Effector memory CD4-positive, alpha-beta T cell (primary cell): Measurements from ENCODE around the gene FAM151A.
"Not testable (repeated sequence)": the region's sequence is repeated elsewhere in the genome, so short reads cannot be mapped to it uniquely, and the experiment has no call there.

ENCODE experiments used
- DNase-seq, 3 donors: peaks; one replicate each; pipeline ENCODE4 v3.0.0-alpha.2; 2020
- H3K27ac ChIP-seq: 2 replicates; pipeline ENCODE4 v1.7.0; 2013; ENCODE audit warnings: mild to moderate bottlenecking, low read length, moderate library complexity; ENCODE audit not compliant: insufficient read depth, poor library complexity, severe bottlenecking
- H3K27me3 ChIP-seq: replicated peaks from 2 replicates; pipeline ENCODE4 v1.7.0; 2013; ENCODE audit warnings: mild to moderate bottlenecking, low read length; ENCODE audit not compliant: insufficient read depth, control insufficient read depth, poor library complexity, severe bottlenecking
- H3K36me3 ChIP-seq: 2 replicates; pipeline ENCODE4 v1.7.0; 2013; ENCODE audit warnings: mild to moderate bottlenecking, low read length, moderate library complexity; ENCODE audit not compliant: control insufficient read depth, insufficient read depth
- H3K4me1 ChIP-seq: 2 replicates; pipeline ENCODE4 v1.7.0; 2013; ENCODE audit warnings: low read length, mild to moderate bottlenecking; ENCODE audit not compliant: control insufficient read depth, insufficient read depth, poor library complexity, severe bottlenecking
- H3K4me3 ChIP-seq: 2 replicates; pipeline ENCODE4 v1.7.0; 2013; ENCODE audit warnings: low read length, low read depth, mild to moderate bottlenecking; ENCODE audit not compliant: insufficient read depth, poor library complexity, severe bottlenecking
- H3K9me3 ChIP-seq: 2 replicates; pipeline ENCODE4 v1.7.0; 2013; ENCODE audit warnings: mild to moderate bottlenecking, low read length, moderate library complexity; ENCODE audit not compliant: control insufficient read depth

FAM151A gene

DNA sequence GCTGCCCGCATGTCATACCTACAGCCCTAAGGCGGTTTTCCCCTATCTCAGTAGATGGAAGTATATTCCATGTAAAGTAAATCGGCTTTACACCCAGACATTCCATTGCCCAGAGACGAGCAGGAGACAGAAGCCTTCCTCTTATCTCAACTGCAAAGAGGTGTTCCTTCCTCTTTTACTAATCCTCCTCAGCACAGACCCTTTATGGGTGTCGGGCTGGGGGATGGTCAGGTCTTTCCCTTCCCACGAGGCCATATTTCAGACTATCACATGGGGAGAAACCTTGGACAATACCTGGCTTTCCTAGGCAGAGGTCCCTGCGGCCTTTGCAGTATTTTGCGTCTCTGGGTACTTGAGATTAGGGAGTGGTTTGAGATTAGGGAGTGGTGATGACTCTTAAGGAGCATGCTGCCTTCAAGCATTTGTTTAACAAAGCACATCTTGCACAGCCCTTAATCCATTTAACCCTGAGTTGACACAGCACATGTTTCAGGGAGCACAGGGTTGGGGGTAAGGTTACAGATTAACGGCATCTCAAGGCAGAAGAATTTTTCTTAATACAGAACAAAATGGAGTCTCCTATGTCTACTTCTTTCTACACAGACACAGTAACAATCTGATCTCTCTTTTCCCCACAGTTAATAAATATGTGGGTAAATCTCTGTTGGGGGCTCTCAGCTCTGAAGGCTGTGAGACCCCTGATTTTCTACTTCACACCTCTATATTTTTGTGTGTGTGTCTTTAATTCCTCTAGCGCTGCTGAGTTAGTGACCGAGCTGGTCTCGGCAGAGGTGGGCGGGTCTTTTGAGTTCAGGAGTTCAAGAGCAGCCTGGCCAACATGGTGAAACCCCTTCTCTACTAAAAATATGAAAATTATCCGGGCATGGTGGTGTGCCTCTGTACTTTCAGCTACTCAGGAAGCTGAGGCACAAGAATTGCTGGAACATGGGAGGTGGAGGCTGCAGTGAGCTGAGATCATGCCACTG, 13.4 kb upstream of the FAM151A start:
- not testable (repeated sequence) for H3K4me3 ChIP-seq, H3K36me3 ChIP-seq, DNase-seq, H3K4me1 ChIP-seq, H3K27me3 ChIP-seq, H3K27ac ChIP-seq, H3K9me3 ChIP-seq

DNA sequence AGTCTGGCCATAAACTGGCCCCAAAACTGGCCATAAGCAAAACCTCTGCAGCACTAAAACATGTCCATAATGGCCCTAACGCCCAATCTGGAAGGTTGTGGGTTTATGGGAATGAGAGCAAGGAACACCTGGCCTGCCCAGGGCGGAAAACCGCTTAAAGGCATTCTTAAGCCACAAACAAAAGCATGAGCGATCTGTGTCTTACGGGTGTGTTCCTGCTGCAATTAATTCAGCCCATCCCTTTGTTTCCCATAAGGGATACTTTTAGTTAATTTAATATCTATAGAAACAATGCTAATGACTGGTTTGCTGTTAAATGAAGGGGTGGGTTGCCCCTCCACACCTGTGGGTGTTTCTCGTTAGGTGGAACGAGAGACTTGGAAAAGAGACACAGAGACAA, 12.5 kb upstream of the FAM151A start:
- not testable (repeated sequence) for H3K36me3 ChIP-seq, H3K4me1 ChIP-seq, H3K27ac ChIP-seq, H3K27me3 ChIP-seq, DNase-seq, H3K9me3 ChIP-seq, H3K4me3 ChIP-seq

DNA sequence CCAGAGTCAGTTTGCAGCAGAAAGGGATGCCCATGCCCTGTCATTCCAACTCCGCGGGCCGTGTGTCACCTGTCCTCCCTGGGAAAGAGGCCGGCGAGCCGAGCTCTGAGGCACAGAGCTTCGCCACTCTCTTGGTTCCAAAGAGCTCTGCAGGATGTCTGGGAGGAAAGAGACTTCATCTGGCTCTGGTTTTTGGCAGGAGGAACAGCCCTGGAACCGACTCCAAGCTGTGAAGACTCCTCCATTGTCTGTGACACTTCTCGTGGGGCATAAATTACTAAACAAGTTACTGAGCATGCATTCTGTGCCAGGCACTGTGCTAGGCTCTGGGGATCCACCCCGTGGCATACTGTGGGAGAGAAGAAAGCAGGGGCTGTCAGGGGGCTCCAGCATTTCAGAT, 3.9 kb upstream of the FAM151A start:
- Histone ChIP-seq H3K4me1 (no peaks in the 10 kb centered on the region), H3K27me3 (no peaks in the 10 kb centered on the region)
- no peak for DNase-seq

GRCh38 chr1:54624466-54625464, 1.4 kb upstream of the FAM151A start:
- no peak for DNase-seq
- Histone ChIP-seq H3K27me3 (no peaks in the 10 kb centered on the region), H3K4me1 (no peaks in the 10 kb centered on the region)

More for the DNA sequence above, 3.9 kb upstream of the FAM151A start:
- H3K9me3 ChIP-seq = no peaks in the 10 kb centered on the region
- H3K4me3 ChIP-seq = no peak overlapping the region
- H3K36me3 ChIP-seq = no peaks in the 10 kb centered on the region
- no peak overlapping the region for H3K27ac ChIP-seq

GRCh38 chr1:54619749-54620148, 3.6 kb downstream of the FAM151A start:
- H3K4me3 ChIP-seq = no peak overlapping the region
- no peaks in the 10 kb centered on the region for H3K4me1 ChIP-seq
- no peaks in the 10 kb centered on the region for H3K36me3 ChIP-seq
- H3K27ac ChIP-seq = no peak overlapping the region
- no peaks in the 10 kb centered on the region for H3K27me3 ChIP-seq
- no peak for DNase-seq
- H3K9me3 ChIP-seq = no peaks in the 10 kb centered on the region

More at GRCh38 chr1:54624466-54625464, 1.4 kb upstream of the FAM151A start:
- Histone ChIP-seq H3K9me3 (no peaks in the 10 kb centered on the region), H3K36me3 (no peaks in the 10 kb centered on the region), H3K27ac (no peak overlapping the region), H3K4me3 (no peak overlapping the region)

DNA sequence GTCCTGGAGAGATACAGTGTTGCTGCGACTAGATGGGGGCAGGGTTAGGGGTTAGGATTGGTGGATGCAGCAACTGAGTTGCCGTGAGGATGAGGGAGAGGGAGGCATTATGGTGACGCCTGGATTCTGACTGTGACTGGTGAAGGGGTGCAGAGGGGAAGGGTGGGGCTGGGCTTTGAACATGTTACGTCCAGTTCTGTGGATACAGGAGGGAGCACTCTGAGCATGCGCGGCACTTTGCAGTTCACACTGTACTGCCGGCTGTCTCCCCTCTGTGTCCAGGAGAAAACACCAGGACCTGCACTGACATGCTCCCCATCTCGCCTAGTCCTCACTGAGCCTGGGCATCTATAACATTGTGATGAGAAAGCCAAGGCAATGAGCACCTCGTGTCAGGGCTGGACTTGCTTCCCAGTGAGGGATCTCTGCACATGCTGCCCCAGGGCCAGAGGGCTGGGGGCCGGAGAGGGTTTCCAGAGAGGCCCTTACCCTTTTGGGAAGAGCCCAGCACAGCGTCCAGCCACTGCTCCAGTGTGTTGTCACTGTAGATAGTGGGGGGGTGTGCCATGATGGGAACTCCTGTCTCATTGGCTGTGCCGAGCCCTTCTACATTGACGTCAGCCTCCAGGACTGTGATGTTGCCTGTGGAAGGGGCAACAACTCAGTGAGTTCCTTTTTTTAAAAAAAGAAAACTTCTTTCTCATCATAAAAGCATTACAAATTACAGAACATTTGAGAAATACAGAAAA, 7.6 kb downstream of the FAM151A start:
- DNase-seq = no peak
- Histone ChIP-seq H3K4me3 (no peak overlapping the region), H3K27me3 (no peaks in the 10 kb centered on the region), H3K27ac (no peak overlapping the region), H3K4me1 (no peaks in the 10 kb centered on the region), H3K36me3 (no peaks in the 10 kb centered on the region), H3K9me3 (no peaks in the 10 kb centered on the region)

DNA sequence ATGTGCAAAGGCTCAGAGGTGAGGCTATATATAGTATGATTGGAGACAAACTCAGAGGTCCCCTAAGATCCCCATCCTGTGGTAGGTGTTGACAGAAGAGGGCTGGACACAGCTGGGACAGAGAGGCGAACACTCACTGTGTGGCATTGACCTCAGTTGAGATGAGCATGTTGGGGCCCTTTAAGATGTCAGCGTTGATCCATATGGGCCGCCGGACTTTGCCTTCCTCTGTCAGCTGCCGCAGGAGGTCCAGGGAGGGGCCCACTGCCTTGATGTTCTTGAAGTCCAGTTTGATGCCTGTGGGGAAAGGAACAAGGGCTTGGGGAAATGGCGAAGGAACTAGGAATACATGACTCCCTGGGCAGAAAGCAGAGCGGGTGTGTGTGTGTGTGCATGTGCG, 8.8 kb downstream of the FAM151A start:
- H3K4me1 ChIP-seq = no peaks in the 10 kb centered on the region
- no peaks in the 10 kb centered on the region for H3K9me3 ChIP-seq
- DNase-seq = no peak
- no peaks in the 10 kb centered on the region for H3K27me3 ChIP-seq
- no peak overlapping the region for H3K4me3 ChIP-seq
- H3K36me3 ChIP-seq = no peaks in the 10 kb centered on the region
- H3K27ac ChIP-seq = no peak overlapping the region

- no peaks in the 10 kb centered on the region for H3K36me3 ChIP-seq
- no peak overlapping the region for H3K27ac ChIP-seq
- H3K9me3 ChIP-seq = no peaks in the 10 kb centered on the region
- H3K4me1 ChIP-seq = no peaks in the 10 kb centered on the region
- H3K4me3 ChIP-seq = no peak overlapping the region
- H3K27me3 ChIP-seq = no peaks in the 10 kb centered on the region
- DNase-seq = no peak
Observed at GRCh38 chr1:54614024-54614423, 9.3 kb downstream of the FAM151A start.

GRCh38 chr1:54611621-54612020, 11.7 kb downstream of the FAM151A start:
- H3K9me3 ChIP-seq = no peaks in the 10 kb centered on the region
- H3K27ac ChIP-seq = no peak overlapping the region
- no peak overlapping the region for H3K4me3 ChIP-seq
- H3K36me3 ChIP-seq = no peaks in the 10 kb centered on the region
- DNase-seq = no peak
- H3K4me1 ChIP-seq = no peaks in the 10 kb centered on the region
- H3K27me3 ChIP-seq = no peaks in the 10 kb centered on the region
